SK-N-SH treated with all-trans-retinoic acid at 6 μM for 48 hours (cell line): ENCODE measurements around the gene PPP1R13B.

Source experiments
- ATAC-seq: fragments of 200-7000 bp; cut with Tn5 transposase; 3 replicates; pipeline ENCODE4 v1.9.1; 2020; ENCODE audit warnings: mild to moderate bottlenecking, moderate library complexity
- ARNTL ChIP-seq: fragments of 450-650 bp; formaldehyde crosslinking; IDR thresholded peaks from 2 replicates; pipeline ENCODE4 v1.5.0; 2020; ENCODE audit warnings: low read depth, mild to moderate bottlenecking, moderate library complexity, borderline replicate concordance
- BACH2 ChIP-seq: fragments of 250-450 bp; sonication (Bioruptor Pico); IDR thresholded peaks from 2 replicates; pipeline ENCODE4 v1.9.0; 2021; ENCODE audit warnings: mild to moderate bottlenecking, borderline replicate concordance
- CSDC2 ChIP-seq: fragments of 250-450 bp; sonication (Bioruptor Pico); IDR thresholded peaks from 2 replicates; pipeline ENCODE4 v1.5.0; 2020; ENCODE audit warnings: mild to moderate bottlenecking, moderate library complexity
- ESRRG ChIP-seq: fragments of 250-450 bp; sonication (Bioruptor Pico); IDR thresholded peaks from 2 replicates; pipeline ENCODE4 v1.6.1; 2021; ENCODE audit warnings: mild to moderate bottlenecking
- GLIS3 ChIP-seq: fragments of 250-450 bp; sonication (Bioruptor Pico); IDR thresholded peaks from 2 replicates; pipeline ENCODE4 v1.5.0; 2020; ENCODE audit warnings: mild to moderate bottlenecking, moderate library complexity
- ISL1 ChIP-seq: fragments of 250-450 bp; sonication (Bioruptor Pico); IDR thresholded peaks from 2 replicates; pipeline ENCODE4 v2.1.2; 2022; ENCODE audit warnings: mild to moderate bottlenecking, moderate library complexity
- OSR1 ChIP-seq: fragments of 250-450 bp; sonication (Bioruptor Pico); IDR thresholded peaks from 2 replicates; pipeline ENCODE4 v1.8.0; 2022; ENCODE audit warnings: moderate library complexity, mild to moderate bottlenecking, inconsistent platforms
- POU6F1 ChIP-seq: fragments of 250-450 bp; sonication (Bioruptor Pico); IDR thresholded peaks from 2 replicates; pipeline ENCODE4 v1.8.0; 2021; ENCODE audit warnings: low read depth, mild to moderate bottlenecking, moderate library complexity, borderline replicate concordance
- RARB ChIP-seq: fragments of 250-450 bp; sonication (Bioruptor Pico); IDR thresholded peaks from 2 replicates; pipeline ENCODE4 v1.8.0; 2021; ENCODE audit warnings: mild to moderate bottlenecking, moderate library complexity
- SNAI2 ChIP-seq: fragments of 250-450 bp; sonication (Bioruptor Pico); IDR thresholded peaks from 2 replicates; pipeline ENCODE4 v1.5.0; 2020; ENCODE audit warnings: mild to moderate bottlenecking, moderate library complexity
- TCF4 ChIP-seq: fragments of 250-450 bp; sonication (Bioruptor Pico); IDR thresholded peaks from 2 replicates; pipeline ENCODE4 v1.8.0; 2021; ENCODE audit warnings: mild to moderate bottlenecking, moderate library complexity, borderline replicate concordance
- TOX ChIP-seq: fragments of 250-450 bp; sonication (Bioruptor Pico); IDR thresholded peaks from 2 replicates; pipeline ENCODE4 v1.8.0; 2021; ENCODE audit warnings: mild to moderate bottlenecking, moderate library complexity, borderline replicate concordance
- ZFP3 ChIP-seq: fragments of 250-450 bp; sonication (Bioruptor Pico); IDR thresholded peaks from 2 replicates; pipeline ENCODE4 v1.5.0; 2020; ENCODE audit warnings: mild to moderate bottlenecking, moderate library complexity
- ZFP30 ChIP-seq: fragments of 450-650 bp; formaldehyde crosslinking; IDR thresholded peaks from 2 replicates; pipeline ENCODE4 v1.5.0; 2022; ENCODE audit warnings: mild to moderate bottlenecking, moderate library complexity
- ZNF565 ChIP-seq: fragments of 450-650 bp; formaldehyde crosslinking; conservative IDR thresholded peaks from 2 replicates; pipeline ENCODE4 v1.5.0; 2020; ENCODE audit warnings: low read depth, mild to moderate bottlenecking, moderate library complexity
- ZNF70 ChIP-seq: fragments of 450-650 bp; formaldehyde crosslinking; IDR thresholded peaks from 2 replicates; pipeline ENCODE4 v1.5.0; 2020; ENCODE audit warnings: mild to moderate bottlenecking, moderate library complexity
- ZNF8 ChIP-seq: fragments of 450-650 bp; formaldehyde crosslinking; IDR thresholded peaks from 2 replicates; pipeline ENCODE4 v1.5.0; 2020; ENCODE audit warnings: mild to moderate bottlenecking, moderate library complexity
- TF ChIP-seq, protein P1 (sequence below): fragments of 250-450 bp; sonication (Bioruptor Pico); IDR thresholded peaks from 2 replicates; pipeline ENCODE4 v1.5.0; 2020; ENCODE audit warnings: mild to moderate bottlenecking, moderate library complexity
- TF ChIP-seq, protein P2 (sequence below): fragments of 250-450 bp; sonication (Bioruptor Pico); IDR thresholded peaks from 2 replicates; pipeline ENCODE4 v1.5.1; 2020; ENCODE audit warnings: low read depth, mild to moderate bottlenecking, moderate library complexity
- TF ChIP-seq, protein P3 (sequence below): fragments of 250-450 bp; sonication (Bioruptor Pico); IDR thresholded peaks from 2 replicates; pipeline ENCODE4 v1.8.0; 2020; ENCODE audit warnings: mild to moderate bottlenecking, moderate library complexity, borderline replicate concordance
- TF ChIP-seq, protein P4 (sequence below): fragments of 250-450 bp; sonication (Bioruptor Pico); IDR thresholded peaks from 2 replicates; pipeline ENCODE4 v1.5.1; 2021; ENCODE audit warnings: mild to moderate bottlenecking, moderate library complexity

The PPP1R13B gene

DNA sequence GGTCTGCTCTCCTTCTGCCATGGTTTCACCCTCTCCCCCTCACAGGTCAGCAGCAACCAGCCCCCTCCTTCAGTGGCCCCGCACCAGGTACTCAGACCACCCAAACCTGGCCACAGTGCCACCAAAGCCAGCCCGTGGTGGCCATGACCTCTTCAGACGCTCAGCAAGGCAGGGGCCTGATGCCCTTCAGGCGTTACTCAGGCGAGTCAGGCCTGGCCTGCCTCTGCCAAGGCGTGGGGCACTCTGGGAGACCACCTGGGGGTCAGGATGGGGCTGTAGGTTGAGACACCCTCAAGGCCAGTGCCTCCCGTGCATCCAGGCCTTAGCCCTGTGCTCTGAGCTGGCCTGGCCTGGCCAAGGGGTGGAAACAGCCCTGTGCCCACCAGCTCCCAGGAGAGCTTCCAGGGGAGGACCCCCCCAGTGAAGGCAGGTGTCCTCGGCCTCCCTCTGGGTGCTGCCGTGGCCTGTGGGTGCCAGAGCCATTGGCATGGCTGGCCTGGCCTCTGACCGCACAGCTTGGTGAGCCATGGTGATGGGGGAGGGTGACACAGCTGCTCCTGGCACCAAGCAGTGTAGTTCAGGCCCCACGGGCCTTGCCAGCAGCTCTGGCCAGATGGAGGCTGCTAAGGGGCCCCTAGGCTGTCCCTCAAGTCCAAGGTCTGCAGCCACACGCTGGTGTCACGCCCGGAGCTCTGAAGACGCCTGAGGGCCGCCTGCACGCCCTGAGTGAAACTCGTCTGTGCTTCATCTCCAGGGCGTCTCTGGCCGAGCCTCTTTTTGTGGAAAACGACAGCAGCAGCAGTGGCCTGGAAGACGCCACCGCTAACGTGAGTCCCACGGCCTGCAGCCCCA, 147.2 kb downstream of the PPP1R13B start:
- ATAC-seq: no peak; the same call in 2 of the 3 replicates
- TF ChIP-seq OSR1 (CRISPR knock-in tag) (no peak), TOX (no peak), ZFP3 (CRISPR knock-in tag) (no peak), BACH2 (CRISPR knock-in tag) (no peak), POU6F1 (no peak), ISL1 (CRISPR knock-in tag) (no peak), ZNF565 (CRISPR knock-in tag) (no peak), ARNTL (CRISPR knock-in tag) (no peak), RARB (no peak), TCF4 (CRISPR knock-in tag) (no peak), SNAI2 (no peak), ZNF70 (CRISPR knock-in tag) (no peak), GLIS3 (no peak), CSDC2 (CRISPR knock-in tag) (no peak), ZNF8 (CRISPR knock-in tag) (no peak), ESRRG (CRISPR knock-in tag) (no peak)
- TF ChIP-seq, protein P1, sequence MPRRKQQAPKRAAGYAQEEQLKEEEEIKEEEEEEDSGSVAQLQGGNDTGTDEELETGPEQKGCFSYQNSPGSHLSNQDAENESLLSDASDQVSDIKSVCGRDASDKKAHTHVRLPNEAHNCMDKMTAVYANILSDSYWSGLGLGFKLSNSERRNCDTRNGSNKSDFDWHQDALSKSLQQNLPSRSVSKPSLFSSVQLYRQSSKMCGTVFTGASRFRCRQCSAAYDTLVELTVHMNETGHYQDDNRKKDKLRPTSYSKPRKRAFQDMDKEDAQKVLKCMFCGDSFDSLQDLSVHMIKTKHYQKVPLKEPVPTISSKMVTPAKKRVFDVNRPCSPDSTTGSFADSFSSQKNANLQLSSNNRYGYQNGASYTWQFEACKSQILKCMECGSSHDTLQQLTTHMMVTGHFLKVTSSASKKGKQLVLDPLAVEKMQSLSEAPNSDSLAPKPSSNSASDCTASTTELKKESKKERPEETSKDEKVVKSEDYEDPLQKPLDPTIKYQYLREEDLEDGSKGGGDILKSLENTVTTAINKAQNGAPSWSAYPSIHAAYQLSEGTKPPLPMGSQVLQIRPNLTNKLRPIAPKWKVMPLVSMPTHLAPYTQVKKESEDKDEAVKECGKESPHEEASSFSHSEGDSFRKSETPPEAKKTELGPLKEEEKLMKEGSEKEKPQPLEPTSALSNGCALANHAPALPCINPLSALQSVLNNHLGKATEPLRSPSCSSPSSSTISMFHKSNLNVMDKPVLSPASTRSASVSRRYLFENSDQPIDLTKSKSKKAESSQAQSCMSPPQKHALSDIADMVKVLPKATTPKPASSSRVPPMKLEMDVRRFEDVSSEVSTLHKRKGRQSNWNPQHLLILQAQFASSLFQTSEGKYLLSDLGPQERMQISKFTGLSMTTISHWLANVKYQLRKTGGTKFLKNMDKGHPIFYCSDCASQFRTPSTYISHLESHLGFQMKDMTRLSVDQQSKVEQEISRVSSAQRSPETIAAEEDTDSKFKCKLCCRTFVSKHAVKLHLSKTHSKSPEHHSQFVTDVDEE (CRISPR knock-in tag): no peak
- TF ChIP-seq, protein P2, sequence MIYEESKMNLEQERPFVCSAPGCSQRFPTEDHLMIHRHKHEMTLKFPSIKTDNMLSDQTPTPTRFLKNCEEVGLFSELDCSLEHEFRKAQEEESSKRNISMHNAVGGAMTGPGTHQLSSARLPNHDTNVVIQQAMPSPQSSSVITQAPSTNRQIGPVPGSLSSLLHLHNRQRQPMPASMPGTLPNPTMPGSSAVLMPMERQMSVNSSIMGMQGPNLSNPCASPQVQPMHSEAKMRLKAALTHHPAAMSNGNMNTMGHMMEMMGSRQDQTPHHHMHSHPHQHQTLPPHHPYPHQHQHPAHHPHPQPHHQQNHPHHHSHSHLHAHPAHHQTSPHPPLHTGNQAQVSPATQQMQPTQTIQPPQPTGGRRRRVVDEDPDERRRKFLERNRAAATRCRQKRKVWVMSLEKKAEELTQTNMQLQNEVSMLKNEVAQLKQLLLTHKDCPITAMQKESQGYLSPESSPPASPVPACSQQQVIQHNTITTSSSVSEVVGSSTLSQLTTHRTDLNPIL: no peak
- TF ChIP-seq, protein P3, sequence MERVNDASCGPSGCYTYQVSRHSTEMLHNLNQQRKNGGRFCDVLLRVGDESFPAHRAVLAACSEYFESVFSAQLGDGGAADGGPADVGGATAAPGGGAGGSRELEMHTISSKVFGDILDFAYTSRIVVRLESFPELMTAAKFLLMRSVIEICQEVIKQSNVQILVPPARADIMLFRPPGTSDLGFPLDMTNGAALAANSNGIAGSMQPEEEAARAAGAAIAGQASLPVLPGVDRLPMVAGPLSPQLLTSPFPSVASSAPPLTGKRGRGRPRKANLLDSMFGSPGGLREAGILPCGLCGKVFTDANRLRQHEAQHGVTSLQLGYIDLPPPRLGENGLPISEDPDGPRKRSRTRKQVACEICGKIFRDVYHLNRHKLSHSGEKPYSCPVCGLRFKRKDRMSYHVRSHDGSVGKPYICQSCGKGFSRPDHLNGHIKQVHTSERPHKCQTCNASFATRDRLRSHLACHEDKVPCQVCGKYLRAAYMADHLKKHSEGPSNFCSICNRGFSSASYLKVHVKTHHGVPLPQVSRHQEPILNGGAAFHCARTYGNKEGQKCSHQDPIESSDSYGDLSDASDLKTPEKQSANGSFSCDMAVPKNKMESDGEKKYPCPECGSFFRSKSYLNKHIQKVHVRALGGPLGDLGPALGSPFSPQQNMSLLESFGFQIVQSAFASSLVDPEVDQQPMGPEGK (CRISPR knock-in tag): no peak

DNA sequence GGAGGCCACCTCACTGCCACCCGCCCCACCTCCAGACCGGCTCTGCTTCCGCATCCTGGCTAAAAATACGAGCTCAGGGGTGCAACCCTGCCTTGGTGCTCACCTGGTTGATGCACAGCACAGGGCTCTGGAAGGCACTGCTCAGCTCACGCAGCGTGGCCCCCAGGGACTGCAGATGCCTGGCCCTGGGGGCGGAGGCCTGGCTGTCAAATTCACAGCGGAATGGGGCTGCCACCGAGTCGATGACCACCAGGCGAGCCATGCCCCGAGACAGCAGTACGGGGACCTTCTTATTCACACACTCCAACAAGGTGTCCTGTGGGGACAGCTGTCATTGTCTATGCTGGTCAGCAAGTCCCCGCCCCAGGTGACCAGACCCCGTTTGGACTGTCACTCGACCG, 148.1 kb downstream of the PPP1R13B start:
- no peak for TF ChIP-seq GLIS3
- TF ChIP-seq ESRRG (CRISPR knock-in tag): no peak
- TF ChIP-seq, protein P4, sequence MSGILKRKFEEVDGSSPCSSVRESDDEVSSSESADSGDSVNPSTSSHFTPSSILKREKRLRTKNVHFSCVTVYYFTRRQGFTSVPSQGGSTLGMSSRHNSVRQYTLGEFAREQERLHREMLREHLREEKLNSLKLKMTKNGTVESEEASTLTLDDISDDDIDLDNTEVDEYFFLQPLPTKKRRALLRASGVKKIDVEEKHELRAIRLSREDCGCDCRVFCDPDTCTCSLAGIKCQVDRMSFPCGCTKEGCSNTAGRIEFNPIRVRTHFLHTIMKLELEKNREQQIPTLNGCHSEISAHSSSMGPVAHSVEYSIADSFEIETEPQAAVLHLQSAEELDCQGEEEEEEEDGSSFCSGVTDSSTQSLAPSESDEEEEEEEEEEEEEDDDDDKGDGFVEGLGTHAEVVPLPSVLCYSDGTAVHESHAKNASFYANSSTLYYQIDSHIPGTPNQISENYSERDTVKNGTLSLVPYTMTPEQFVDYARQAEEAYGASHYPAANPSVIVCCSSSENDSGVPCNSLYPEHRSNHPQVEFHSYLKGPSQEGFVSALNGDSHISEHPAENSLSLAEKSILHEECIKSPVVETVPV (CRISPR knock-in tag): no peak
- no peak for TF ChIP-seq POU6F1
- TF ChIP-seq ZFP30 (CRISPR knock-in tag): no peak
- TF ChIP-seq CSDC2 (CRISPR knock-in tag): no peak
- TF ChIP-seq ZFP3 (CRISPR knock-in tag): no peak
- TF ChIP-seq, protein P3 (CRISPR knock-in tag): no peak
- TF ChIP-seq ZNF565 (CRISPR knock-in tag): no peak

More for the DNA sequence above, 148.1 kb downstream of the PPP1R13B start:
- ATAC-seq: no peak
